HG02588 (cell line): ENCODE measurements around the gene ZSCAN10.
A peak's percentile ranks its signal among the peaks of the same experiment; 100 is the strongest.

Experiments
- ATAC-seq: cut with Tn5 transposase; IDR thresholded peaks from one replicate; pipeline ENCODE4 v1.9.1; 2021; ENCODE audit warnings: mild to moderate bottlenecking, moderate library complexity; ENCODE audit not compliant: unreplicated experiment

Gene ZSCAN10

DNA sequence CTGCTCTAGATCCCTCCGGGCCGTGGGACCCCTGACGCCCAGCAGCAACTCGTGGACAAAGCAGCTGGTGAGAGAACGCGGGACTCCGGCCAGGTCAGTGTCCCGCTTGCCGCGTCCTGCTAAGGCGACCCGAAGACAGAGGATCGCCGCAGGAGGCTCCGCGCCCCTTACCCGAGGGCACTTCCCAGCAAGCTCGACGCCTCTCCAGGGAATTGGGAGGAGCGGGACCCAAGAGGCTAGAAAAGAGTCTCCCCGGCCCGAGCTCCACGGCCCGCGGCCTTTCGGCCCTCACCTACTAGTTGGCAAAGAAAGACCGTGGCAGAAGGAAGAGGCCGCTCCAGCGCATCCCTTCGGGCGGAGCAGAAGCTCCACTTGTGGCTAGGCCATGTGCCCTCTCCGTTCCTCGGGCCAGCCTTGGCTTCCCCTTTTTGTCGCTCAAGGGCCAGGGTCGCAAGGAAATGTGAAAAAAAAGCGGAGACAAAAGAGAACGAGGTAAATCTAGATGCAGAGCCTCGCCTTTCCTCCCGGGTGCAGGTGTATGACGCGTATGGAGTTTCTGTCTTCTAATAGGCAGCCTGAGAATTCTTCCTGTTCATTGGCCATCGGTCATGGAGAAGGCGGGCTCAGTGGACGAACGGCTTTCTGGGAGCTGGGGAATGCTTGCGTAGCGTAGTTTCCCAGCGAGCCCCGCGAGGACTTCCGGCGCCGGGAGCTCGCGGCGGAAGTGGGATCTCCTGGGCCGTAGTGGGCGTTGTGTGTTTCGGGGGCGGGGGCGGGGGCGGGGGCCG is 35.4 kb upstream of the ZSCAN10 start, which contains the start of gene ZNF213:
Gene ZNF213 (plus strand): TSS at position 692 of the 788 bp plus-strand sequence. CDS start 2,252 bp downstream, outside the sequence.
- ATAC-seq: peak; percentile 77

DNA sequence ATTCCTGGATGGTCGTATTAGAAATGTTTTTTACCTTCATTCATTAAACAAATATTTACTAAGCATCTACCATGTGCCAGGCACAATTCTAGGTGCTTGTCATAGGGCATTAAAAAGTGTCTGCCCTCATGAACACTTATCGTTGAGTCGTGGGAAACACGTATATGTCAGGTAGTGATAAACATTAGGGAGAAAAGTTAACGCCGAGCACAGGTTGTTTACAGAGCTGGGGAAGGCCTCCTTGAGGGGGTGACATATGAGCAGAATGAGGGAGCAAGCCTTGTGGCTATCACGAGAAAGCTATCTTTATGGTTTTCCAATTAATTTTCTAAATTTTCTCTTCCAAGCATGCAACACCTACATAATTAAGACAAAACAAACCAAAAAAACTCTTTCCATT is 34.8 kb upstream of the ZSCAN10 start:
- ATAC-seq: no peak

DNA sequence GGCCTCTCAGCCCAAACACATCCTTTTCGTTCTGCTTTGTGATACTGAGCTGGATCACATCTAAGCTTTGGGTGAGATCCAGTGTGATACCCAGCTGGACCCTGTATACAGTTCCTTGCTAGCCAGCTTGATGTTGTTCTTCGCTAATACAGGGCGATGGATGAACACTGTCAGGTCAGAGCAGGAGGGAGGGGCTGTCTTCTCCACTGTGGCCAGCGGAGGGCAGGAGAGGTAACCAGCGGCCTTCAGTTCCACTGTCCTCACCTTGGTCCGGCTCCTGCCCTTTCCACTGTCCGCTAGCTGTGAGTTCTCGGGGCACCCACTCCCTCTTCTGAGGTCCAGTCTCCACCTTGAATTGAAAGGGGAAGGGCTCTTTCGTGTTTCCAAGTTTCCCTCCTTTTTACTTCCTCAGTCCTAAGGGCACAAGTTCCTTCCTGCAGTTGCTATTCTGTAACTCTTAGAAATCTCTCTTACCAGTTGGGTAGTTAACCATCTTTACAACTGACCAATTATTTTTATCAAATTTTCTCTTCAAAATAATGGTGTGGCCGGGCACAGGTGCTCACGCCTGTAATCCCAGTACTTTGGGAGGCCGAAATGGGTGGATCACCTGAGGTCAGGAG is 32.8 kb upstream of the ZSCAN10 start:
- ATAC-seq: no peak

DNA sequence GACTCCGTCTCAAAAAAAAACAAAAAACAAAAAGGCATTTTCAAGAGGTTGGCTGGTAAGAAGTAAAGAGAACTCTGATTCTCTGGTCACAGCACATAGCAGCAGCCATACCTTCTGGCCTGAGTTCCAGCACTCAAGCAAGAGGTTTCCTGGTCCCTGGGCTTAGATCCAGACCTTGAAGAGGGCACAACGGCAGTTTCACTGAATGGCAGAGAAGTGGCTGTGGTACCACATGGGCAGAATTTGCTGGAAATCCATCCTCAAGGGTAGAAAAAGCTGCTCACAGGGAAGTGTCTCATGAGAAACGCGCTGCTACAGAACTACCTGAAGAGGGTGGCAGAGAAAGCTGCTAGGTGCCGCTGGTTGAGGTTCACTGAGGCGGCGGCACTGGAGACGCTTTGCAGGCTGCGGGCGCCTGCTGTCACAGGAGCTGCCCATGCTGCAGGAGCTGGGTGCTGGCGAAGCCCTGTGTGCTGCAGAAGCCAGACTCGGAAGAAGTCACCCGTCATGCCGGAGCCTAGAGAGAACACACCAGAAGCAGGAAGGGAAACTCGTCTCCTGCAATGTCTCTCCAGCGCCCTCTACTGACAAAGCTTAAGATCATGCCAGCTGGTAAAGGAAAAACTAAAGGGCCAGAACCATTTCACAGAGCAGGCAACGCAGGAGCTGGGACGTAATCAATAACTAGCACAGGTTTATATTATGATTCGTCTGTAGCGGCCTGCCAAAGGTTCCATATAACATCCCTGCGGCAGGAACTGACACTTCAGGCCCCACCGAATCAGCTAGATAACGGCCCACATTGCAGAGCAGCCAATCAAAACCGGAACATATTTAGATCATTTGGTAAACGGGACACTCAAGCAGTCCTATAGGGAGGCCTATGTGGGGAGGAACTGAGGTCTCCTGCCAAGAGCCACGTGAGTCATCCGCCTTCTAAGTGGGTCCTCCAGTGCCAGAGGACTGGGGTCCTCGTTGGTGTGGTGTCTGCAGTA is 30.3 kb upstream of the ZSCAN10 start:
- peak; percentile 51 for ATAC-seq

- no peak for ATAC-seq
Measured at GRCh38 chr16:3127745-3128144, 28.7 kb upstream of the ZSCAN10 start.

GRCh38 chr16:3123986-3124886 is 25.1 kb upstream of the ZSCAN10 start:
- ATAC-seq: peak; percentile 75

DNA sequence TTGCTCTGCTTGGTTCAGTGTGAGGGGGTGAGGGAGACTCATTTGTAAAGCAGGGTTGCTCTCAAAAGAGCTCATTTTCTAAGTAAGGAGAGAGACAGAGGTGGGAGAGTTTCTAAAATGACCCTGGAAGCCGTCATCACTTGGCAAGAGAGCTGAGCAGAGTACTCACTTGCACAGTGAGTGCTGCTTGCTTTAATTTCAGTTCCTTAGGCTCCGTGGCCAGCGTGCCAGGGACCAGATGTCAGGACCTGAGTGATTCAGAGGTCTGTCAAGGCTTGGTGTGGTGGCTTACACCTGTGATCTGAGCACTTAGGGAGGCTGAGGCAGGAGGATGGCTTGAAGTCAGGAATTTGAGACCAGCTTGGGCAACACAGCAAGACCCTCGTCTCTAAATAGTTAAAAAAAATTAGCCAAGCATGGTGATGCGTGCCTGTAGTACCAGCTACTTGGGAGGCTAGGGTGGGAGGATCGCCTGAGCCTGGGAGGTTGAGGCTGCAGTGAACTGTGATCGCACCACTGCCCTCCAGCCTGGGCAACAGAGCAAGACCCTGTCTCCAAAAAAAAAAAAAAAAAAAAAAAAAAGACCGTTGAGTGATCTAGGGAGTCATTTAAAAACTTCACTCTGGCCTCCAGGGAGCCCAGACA is 24.0 kb upstream of the ZSCAN10 start:
- no peak for ATAC-seq

DNA sequence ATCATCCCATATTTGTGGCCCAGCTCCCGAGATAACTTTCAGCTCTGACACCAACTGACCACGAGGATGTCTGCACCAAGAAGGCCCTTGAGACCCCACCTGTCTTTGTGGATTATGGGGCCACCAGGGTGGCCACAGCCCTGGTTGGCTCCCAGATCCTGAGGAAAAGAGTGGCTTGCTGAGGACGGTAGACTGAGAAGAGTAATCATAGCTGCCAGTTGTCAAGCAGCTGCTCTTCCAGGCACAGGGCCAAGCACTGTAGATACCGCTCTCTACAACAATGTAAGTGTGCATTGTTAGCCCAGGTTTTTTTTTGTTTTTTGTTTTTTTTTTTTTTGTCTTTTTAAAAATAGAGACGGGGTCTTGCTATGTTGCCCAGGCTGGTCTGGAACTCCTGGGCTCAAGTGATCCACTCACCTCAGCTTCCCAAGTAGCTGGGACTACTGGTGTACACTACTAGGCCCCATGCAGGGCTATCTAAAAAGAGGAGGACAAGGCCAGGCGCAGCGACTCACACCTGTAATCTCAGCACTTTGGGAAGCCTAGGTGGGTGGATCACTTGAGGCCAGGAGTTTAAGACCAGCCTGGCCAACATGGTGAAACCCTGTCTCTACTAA is 22.9 kb upstream of the ZSCAN10 start:
- ATAC-seq: no peak

DNA sequence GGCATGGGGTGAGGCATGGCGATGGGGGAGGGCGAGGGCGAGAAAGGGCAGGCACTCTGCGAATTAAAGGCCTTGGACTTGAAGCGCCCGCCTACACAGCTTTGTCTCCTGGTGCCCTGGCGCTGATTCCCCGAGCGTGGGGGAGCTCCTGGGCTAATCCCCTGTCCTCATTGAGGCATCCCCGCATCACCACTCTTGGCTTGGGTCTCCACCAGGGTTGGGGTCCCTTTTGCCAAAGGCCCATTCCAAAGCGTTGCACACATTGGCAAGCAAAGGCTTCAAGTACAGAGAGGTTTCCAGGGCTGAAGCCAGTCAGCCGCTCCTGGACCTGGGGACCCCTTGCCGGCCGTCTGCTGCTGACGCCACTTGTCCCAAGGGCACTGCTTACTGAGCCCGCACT is 21.3 kb upstream of the ZSCAN10 start:
- ATAC-seq: no peak

GRCh38 chr16:3119701-3120408 is 20.8 kb upstream of the ZSCAN10 start:
- no peak for ATAC-seq

DNA sequence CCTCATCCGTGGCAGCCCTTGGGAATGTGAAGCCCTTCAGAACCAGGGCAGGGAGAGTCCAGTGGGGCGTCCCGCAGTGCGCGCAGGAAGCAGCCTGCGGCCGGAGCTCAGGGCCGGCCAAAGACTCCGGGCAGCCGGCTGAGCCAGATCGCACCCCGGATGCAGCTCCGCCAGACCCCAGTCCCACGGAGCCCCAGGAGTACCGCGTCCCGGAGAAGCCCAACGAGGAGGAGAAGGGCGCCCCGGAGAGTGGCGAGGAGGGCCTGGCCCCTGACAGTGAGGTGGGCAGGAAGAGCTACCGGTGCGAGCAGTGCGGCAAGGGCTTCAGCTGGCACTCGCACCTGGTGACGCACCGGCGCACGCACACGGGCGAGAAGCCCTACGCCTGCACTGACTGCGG is 20.2 kb upstream of the ZSCAN10 start:
- ATAC-seq: no peak

DNA sequence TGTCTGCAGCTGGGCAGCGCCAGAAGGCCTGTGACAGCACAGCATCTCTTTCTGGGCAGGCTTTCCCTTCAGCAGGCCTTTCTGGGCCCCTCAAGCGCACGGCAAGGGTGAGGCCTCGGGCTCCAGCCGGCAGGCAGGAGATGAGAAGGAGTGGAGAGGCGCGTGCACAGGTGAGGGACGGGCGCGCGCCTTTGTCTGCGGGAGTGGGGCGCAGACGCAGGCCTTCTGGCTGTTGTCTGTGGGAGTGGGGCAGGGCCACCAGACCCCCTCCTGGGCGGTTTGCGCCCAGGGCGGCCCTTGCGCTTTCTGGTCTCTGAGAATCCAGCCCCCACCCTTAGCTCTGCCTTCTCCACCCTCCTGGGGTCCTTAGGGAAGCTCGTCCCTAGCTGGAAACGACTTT is 19.8 kb upstream of the ZSCAN10 start:
- no peak for ATAC-seq

DNA sequence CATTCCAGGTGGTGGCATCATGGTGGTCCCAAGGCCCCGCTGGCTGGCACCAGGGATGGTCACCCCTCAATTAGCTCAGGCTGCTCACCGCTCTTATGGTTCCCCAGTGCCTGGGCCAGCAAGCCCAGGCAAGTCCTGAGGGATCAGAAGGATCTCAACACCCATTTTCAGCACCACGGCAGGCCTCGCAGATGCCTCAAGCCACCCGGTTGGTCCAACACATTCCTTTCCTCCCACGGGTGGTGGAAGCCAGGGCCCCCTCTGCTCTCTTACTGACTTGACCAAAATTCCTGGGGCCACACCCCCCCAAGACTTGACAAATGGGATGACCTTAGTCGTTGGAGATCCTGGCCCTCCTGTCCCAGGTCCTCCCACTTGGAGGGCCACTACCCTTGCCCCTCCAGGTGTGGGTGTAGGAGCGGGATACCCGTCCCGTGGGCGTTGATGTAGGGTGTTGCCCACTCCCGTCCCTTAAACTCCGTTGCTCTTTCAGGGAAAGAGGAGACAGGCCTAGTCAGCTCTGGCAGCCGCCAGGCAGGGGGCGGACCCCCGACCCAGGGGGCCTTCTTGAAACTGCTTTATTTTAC is 19.2 kb upstream of the ZSCAN10 start:
- no peak for ATAC-seq

DNA sequence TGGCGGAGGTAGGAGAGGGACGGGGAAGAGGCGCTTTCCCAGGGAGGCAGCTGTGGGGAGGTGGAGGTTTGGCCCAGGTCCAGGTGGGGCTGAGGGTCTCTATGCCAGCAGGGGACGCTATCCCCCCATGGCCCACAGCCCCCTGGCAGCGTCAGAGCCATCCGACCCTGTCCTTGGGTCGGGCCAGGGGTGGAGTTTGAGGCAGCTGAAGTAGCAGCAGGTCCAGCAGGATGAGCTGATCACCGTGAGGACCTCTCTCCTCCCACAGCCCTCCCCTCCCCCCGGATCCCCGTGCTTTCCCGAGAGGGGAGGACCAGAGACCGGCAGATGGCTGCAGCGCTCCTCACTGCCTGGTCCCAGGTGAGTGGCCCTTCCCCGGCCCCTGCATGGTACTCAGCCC is 16.5 kb upstream of the ZSCAN10 start:
- ATAC-seq: no peak

DNA sequence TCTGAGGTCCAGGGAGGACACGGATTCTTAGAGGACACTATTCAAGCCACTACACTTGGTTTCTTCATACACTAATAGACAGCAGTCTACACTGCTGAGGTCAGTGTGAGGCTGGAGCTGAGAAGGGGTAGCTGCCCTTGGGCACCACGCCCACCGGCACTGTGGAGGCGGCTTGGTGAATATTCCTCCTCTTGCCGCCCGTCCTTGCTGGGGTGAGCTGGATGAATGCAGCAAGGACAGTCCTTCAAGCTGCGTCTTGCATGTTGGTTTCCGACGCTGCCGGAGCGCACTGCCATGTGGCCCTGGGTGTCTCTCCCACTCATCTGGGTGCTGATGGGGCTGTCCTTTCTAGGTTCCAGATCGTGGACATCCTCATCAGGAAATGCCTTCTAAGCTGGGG is 15.9 kb upstream of the ZSCAN10 start:
- no peak for ATAC-seq

DNA sequence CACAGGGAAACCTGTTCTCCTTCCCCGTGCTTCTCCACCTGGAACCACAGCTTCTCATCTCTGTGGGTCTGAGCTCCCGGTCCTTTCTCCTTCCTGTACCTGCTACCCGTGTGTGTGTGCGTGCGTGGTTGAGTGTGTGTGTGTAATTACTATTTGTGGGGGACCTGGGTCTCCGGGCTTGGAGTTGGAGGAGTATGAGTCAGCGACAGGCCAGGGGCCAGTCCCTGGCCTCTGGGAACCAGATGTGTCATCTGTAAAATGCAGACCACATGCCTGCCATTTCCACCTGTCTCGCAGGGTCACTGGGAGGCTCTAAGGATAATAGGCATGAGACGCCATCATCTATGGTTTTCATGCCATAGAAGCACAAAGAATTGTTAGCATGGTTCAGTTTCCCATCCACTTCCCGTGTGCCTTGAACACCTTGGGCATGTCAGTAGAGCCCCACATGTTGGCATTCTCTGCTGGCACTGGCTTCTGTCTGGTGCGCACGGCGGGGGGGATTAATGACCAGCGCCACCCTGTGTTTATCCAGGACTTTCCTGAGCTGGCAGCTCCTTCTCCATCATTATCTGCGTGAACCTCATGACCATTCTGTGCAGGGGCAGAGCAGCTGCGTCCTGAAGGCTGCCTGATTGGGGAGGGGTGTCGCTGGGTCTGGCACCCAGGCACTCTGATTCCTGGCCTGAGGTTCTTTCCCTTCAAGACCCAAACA is 14.8 kb upstream of the ZSCAN10 start:
- ATAC-seq: no peak

DNA sequence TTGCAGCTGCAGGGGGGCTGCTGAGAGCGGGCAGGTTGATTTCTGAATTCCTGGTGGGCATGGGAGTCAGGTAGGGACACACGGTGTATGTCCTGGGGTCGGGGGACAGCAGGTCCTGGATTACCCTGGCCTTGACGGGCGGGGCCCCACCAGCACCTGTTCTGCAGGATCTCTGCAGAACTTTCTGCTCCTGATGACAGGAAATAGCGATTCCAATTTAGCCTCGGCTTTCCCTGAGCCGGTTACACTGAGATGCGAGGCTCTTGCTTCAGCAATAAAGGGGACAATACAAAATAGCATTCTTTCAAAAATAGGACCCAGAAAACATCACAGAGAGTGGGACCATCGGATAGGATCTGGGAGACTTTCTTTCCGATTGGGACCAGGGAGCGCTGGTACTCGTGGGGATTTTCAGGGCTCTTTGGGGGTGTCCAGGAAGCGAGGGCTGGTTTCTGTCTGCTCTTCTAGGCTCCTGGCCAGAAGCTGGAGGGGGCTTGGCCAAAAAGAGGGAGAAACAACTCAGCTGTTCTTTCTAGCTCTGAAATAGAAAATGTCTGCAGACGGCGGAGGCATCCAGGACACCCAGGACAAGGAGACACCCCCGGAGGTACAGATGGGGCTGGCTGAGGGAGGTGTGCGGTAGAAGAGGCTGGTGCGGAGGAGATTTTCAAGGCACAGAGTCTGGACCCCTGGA is 13.9 kb upstream of the ZSCAN10 start:
- no peak for ATAC-seq
